ENCODE data around the gene UMODL1. TPM values are rescaled to one million over a fixed set of nuclear protein-coding genes. Genes with fewer than 3 reads are reported as not detected.

UMODL1 gene
- total RNA-seq, 2 experiments from 2014 or later: not detected

DNA sequence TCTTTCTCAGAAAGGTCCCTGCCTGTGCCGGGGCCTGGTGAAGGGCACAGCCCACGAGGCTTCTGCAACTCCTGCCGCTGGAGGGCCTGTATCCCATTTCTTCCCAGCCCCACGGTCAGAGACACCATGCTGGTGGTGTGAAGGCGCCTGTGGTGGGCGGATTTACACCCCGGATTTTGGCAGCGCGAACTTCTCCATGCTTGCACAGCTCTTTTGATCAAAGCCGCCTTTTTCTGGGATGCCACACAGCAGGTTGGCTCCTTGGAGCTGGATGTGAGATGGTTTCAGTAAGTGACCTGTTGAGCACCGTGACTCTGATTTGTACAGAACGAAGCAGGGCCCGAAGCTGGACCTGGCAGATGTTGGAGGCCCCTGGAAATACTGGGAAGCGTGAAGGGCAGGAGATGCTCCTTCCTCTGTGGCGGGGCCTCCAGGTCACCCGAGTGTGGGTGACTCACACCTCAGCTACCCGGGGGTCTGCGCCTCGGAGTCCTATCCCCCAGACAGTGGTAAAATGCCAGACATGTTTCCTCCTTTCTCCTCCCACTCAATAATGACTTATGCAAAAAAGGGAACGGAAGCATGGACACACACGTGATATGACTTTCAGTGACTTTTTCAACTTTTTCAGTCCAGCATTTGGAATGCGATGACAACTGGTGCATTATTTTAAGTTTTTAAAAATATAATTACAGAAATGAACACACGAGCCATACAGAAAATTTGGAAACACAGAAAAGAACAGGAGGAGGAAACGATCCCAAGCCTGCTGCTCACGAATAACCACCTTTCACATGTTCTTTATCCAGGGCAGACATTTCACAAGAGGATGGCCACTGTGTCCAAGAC is 9.0 kb downstream of the UMODL1 start:
- Mint-ChIP-seq H3K4me1 (ENCODE audit: low read depth) (no peaks in the 10 kb centered on the region), H3K4me3 (no peak overlapping the region), H3K36me3 (ENCODE audit: low read depth) (no peaks in the 10 kb centered on the region), H3K27me3 (no peaks in the 10 kb centered on the region), H3K27ac (no peak overlapping the region), H3K9me3 (no peaks in the 10 kb centered on the region)
- intact Hi-C loops (cut with micrococcal nuclease): no loop called here
- CTCF ChIA-PET: interaction anchor here (1.1 kb wide), 1 partner anchor 10 kb away, joined by 3 read pairs; no protein-coding TSS in a partner anchor
- POLR2A ChIA-PET: no interaction called here
- DNase-seq (no peak), ATAC-seq (no peak)
- TF ChIP-seq CTCF (IDR thresholded peaks at IDR 0.05): no peak

- ATAC-seq (no peak), DNase-seq (no peak)
- H3K27me3 Mint-ChIP-seq: no peaks in the 10 kb centered on the region
- no peaks in the 10 kb centered on the region for H3K36me3 Mint-ChIP-seq (ENCODE audit: low read depth)
- H3K4me1 Mint-ChIP-seq (ENCODE audit: low read depth): no peaks in the 10 kb centered on the region
- intact Hi-C loops (cut with micrococcal nuclease): no loop called here
- H3K27ac Mint-ChIP-seq: no peak overlapping the region
- H3K4me3 Mint-ChIP-seq: no peak overlapping the region
- no peaks in the 10 kb centered on the region for H3K9me3 Mint-ChIP-seq
- CTCF ChIA-PET: interaction anchor here (1.1 to 2.0 kb wide), 2 partner anchors 10 to 27 kb away, joined by 3 to 5 read pairs; no protein-coding TSS in a partner anchor
- POLR2A ChIA-PET: no interaction called here
- no peak for TF ChIP-seq CTCF (IDR thresholded peaks at IDR 0.05)
Observed at GRCh38 chr21:42080788-42081083, 9.6 kb downstream of the UMODL1 start.

DNA sequence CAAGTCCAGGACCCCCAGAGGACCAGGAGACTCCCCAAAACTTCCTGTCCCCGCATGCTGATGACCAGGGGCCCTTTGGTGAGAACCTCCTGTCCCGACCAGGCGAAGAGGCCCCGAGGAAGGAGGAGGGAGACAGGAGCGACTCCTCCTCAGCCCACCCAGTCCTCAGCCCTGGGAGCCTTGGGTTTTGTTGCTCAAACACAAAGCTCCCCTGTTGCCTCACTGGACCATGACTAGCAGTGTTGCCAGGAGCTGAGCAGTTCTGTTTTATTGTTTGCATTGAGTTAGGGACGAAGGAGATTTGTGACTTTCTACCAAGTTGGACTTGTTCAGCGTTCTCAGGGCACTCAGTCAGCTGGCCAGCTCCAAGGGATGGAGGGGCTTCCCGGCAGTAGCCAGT is 10.0 kb downstream of the UMODL1 start:
- CTCF ChIA-PET: interaction anchor here (1.1 to 2.0 kb wide), 2 partner anchors 9 to 26 kb away, joined by 3 to 5 read pairs; no protein-coding TSS in a partner anchor

GRCh38 chr21:42081931-42082381 is 10.8 kb downstream of the UMODL1 start:
- no peaks in the 10 kb centered on the region for H3K9me3 Mint-ChIP-seq
- ChIA-PET POLR2A (no interaction called here), CTCF (interaction anchor here (2.0 kb wide), 1 partner anchor 26 kb away, joined by 5 read pairs; no protein-coding TSS in a partner anchor)
- ATAC-seq (no peak), DNase-seq (no peak)
- no peaks in the 10 kb centered on the region for H3K36me3 Mint-ChIP-seq (ENCODE audit: low read depth)
- H3K27me3 Mint-ChIP-seq: no peaks in the 10 kb centered on the region
- no peak for TF ChIP-seq CTCF (IDR thresholded peaks at IDR 0.05)
- H3K4me1 Mint-ChIP-seq (ENCODE audit: low read depth): no peaks in the 10 kb centered on the region
- intact Hi-C loops (cut with micrococcal nuclease): no loop called here
- no peak overlapping the region for H3K4me3 Mint-ChIP-seq
- no peak overlapping the region for H3K27ac Mint-ChIP-seq

More for the DNA sequence above, 10.0 kb downstream of the UMODL1 start:
- no peaks in the 10 kb centered on the region for H3K27me3 Mint-ChIP-seq
- H3K36me3 Mint-ChIP-seq (ENCODE audit: low read depth): no peaks in the 10 kb centered on the region
- H3K27ac Mint-ChIP-seq: no peak overlapping the region
- intact Hi-C loops (cut with micrococcal nuclease): no loop called here
- no peak overlapping the region for H3K4me3 Mint-ChIP-seq
- H3K9me3 Mint-ChIP-seq: no peaks in the 10 kb centered on the region
- no peak for ATAC-seq
- DNase-seq: no peak
- TF ChIP-seq CTCF (IDR thresholded peaks at IDR 0.05): no peak
- POLR2A ChIA-PET: no interaction called here
- no peaks in the 10 kb centered on the region for H3K4me1 Mint-ChIP-seq (ENCODE audit: low read depth)

Data from activated CD8-positive, alpha-beta T cell treated with anti-CD3 and anti-CD28 coated beads for 36 hours (primary cell).